Umbilical cord (tissue), 2 donors: ENCODE measurements around the gene ZMIZ1. TPM values are rescaled to one million over a fixed set of nuclear protein-coding genes. Genes with fewer than 3 reads are reported as not detected.

Source experiments
- DNase-seq: peaks from one replicate; pipeline ENCODE4 v3.0.0-alpha.2; 2015; ENCODE audit warnings: low spot score
- total RNA-seq: library from RNA; depleted of rRNA; stranded (reverse); fragments of >200 nt; gene quantifications from one replicate; pipeline ENCODE4 v1.2.3, GENCODE V29; 2014; ENCODE audit warnings: low replicate concordance; ENCODE audit not compliant: insufficient read depth

ZMIZ1 gene
- total RNA-seq, 1 donor from 2014 or later: 20.5 TPM

- no peak for DNase-seq
These were observed 115.9 kb downstream of the ZMIZ1 start for GRCh38 chr10:79184657-79185056.

- DNase-seq: peak; percentile 95
These were observed 116.5 kb downstream of the ZMIZ1 start for GRCh38 chr10:79185067-79185774.

GRCh38 chr10:79185796-79186374 lies 117.1 kb downstream of the ZMIZ1 start:
- no peak for DNase-seq

- no peak for DNase-seq
These were observed 117.8 kb downstream of the ZMIZ1 start for GRCh38 chr10:79186486-79187120.

- DNase-seq: no peak
These were observed 118.6 kb downstream of the ZMIZ1 start for GRCh38 chr10:79187121-79187940.

GRCh38 chr10:79188154-79188965 lies 119.6 kb downstream of the ZMIZ1 start:
- peak; percentile 95 for DNase-seq

GRCh38 chr10:79189181-79189580 lies 120.4 kb downstream of the ZMIZ1 start:
- DNase-seq: no peak

GRCh38 chr10:79189853-79190435 lies 121.2 kb downstream of the ZMIZ1 start:
- DNase-seq: no peak

GRCh38 chr10:79190740-79191261 lies 122.0 kb downstream of the ZMIZ1 start:
- DNase-seq: no peak

GRCh38 chr10:79191951-79192676 lies 123.3 kb downstream of the ZMIZ1 start:
- DNase-seq: no peak

GRCh38 chr10:79192677-79193003 lies 123.9 kb downstream of the ZMIZ1 start:
- DNase-seq: no peak

- no peak for DNase-seq
These were observed 125.1 kb downstream of the ZMIZ1 start for GRCh38 chr10:79193694-79194382.

- DNase-seq: peak; percentile 91
These were observed 126.5 kb downstream of the ZMIZ1 start for GRCh38 chr10:79195091-79195923.

- DNase-seq: no peak
These were observed 128.0 kb downstream of the ZMIZ1 start for GRCh38 chr10:79196470-79197461.

- no peak for DNase-seq
These were observed 128.8 kb downstream of the ZMIZ1 start for GRCh38 chr10:79197558-79197957.

- no peak for DNase-seq
These were observed 131.6 kb downstream of the ZMIZ1 start for GRCh38 chr10:79200346-79200745.

- no peak for DNase-seq
These were observed 132.9 kb downstream of the ZMIZ1 start for GRCh38 chr10:79201706-79202105.
